ENCODE measurements around the gene IRF2BP1.

IRF2BP1 gene

GRCh38 chr19:45902651-45903625 is 17.0 kb upstream of the IRF2BP1 start:
- peak overlapping the region; percentile 92 for H3K4me3 ChIP-seq (ENCODE audit: control insufficient read depth, low read depth, low read length)
- TF ChIP-seq CTCF (IDR thresholded peaks at IDR 0.05; ENCODE audit: control insufficient read depth, insufficient read depth, low read depth, low read length, missing control alignments): no peak
- peak; percentile 80 for DNase-seq (ENCODE audit: low read depth)

- peak within 1 kb of the TSS; percentile 92 for H3K4me3 ChIP-seq (ENCODE audit: control insufficient read depth, low read depth, low read length)
- no peak for DNase-seq (ENCODE audit: low read depth)
- TF ChIP-seq CTCF (IDR thresholded peaks at IDR 0.05; ENCODE audit: control insufficient read depth, insufficient read depth, low read depth, low read length, missing control alignments): no peak
Observed at GRCh38 chr19:45901912-45902650, 16.1 kb upstream of the IRF2BP1 start, which contains the start of gene MYPOP. Gene MYPOP, minus strand, starts transcription at chr19:45902613. Its CDS starts 840 bp downstream, at chr19:45901773.

GRCh38 chr19:45901432-45901911 is 15.5 kb upstream of the IRF2BP1 start:
- TF ChIP-seq CTCF (IDR thresholded peaks at IDR 0.05; ENCODE audit: control insufficient read depth, insufficient read depth, low read depth, low read length, missing control alignments): no peak
- H3K4me3 ChIP-seq (ENCODE audit: control insufficient read depth, low read depth, low read length): peak overlapping the region; percentile 92
- DNase-seq (ENCODE audit: low read depth): no peak

GRCh38 chr19:45900738-45901431 is 14.9 kb upstream of the IRF2BP1 start:
- no peak for TF ChIP-seq CTCF (IDR thresholded peaks at IDR 0.05; ENCODE audit: control insufficient read depth, insufficient read depth, low read depth, low read length, missing control alignments)
- peak overlapping the region; percentile 92 for H3K4me3 ChIP-seq (ENCODE audit: control insufficient read depth, low read depth, low read length)
- no peak for DNase-seq (ENCODE audit: low read depth)

GRCh38 chr19:45899919-45900589 is 14.1 kb upstream of the IRF2BP1 start:
- no peak for TF ChIP-seq CTCF (IDR thresholded peaks at IDR 0.05; ENCODE audit: control insufficient read depth, insufficient read depth, low read depth, low read length, missing control alignments)
- H3K4me3 ChIP-seq (ENCODE audit: control insufficient read depth, low read depth, low read length): no peak overlapping the region

More at GRCh38 chr19:45899919-45900589, 14.1 kb upstream of the IRF2BP1 start:
- DNase-seq (ENCODE audit: low read depth): no peak

Data from AG09309 (cell line).